SIG-M5 (cell line): ENCODE measurements around the gene NLN.
"Not testable (repeated sequence)": the region's sequence is repeated elsewhere in the genome, so short reads cannot be mapped to it uniquely, and the experiment has no call there.

Experiments
- DNase-seq: peaks from one replicate; lab custom pipeline; 2025; lab: John Stamatoyannopoulos, UW

The NLN gene

DNA sequence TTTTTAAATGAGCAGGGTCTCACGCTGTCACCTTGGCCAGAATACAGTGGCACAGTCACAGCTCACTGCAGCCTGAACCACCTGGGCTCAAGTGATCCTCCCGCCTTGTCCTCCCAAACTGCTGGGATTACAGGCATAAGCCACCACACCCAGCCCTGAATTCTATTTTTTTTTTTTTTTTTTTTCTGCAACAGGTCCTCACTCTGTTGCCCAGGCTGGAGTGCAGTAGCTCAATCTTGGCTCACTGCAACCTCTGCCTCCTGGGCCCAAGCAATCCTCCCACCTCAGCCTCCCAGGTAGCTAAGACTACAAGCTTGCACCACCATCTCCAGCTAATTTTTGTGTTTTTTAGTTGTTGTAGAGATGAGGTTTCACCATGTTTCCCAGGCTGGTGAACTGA lies 51.0 kb downstream of the NLN start:
- DNase-seq: not testable (repeated sequence)

DNA sequence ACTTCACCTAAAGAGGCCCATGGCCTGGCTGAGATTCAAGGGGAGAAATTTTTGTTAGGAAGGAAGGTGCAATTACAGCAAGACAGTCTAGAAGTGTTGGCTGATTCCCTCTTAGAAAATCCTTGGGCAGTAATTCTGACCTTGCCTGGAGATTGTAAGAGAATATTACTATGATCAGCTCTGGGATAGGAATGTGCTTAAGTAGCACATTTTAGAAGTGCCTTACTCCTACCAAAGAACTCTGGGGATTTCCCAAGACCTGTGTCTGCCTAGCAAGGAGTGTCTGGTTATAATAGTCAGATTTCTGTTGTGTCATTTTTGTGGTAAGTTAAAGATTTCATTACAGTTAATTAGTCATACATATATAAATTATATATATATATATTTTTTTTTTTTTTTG lies 52.3 kb downstream of the NLN start:
- DNase-seq: no peak

- no peak for DNase-seq
Measured at GRCh38 chr5:65775476-65775875, 53.5 kb downstream of the NLN start.

DNA sequence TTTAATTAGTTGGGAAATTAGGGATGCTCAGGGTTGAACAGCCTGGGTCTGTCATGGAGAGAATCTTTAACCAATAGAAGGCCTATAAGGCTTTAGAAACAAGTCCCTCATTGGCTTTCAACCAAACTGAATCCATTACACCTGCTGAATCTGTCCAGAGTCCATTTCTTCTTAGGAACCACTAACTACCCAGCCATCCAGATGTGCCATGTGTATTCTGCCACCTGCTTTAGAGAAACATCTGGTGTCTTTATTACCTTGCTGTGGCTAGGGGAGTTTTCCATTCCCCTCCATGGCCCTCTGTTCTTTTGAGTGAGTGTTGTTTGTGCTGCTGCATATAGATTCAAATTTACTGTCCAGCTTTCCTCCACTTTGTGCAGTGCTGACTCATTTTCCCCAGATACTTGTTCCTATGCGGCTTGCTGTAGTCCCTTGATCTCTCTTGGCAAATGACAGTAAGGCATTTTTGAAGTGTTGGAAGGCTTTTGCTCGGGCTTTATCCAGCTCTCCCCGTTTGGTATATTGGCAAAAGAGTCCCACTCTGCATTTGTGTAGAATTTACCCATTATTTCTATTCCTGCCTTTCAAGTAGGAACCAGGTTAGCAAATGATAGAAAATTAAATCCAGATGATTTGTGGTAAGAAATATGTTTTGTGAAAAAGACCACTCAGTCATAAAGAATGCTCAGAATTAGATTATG lies 54.6 kb downstream of the NLN start:
- DNase-seq: no peak

- DNase-seq: no peak
Measured at GRCh38 chr5:65778126-65778525, 56.1 kb downstream of the NLN start.

- DNase-seq: no peak
Measured at GRCh38 chr5:65779643-65780042, 57.6 kb downstream of the NLN start.

DNA sequence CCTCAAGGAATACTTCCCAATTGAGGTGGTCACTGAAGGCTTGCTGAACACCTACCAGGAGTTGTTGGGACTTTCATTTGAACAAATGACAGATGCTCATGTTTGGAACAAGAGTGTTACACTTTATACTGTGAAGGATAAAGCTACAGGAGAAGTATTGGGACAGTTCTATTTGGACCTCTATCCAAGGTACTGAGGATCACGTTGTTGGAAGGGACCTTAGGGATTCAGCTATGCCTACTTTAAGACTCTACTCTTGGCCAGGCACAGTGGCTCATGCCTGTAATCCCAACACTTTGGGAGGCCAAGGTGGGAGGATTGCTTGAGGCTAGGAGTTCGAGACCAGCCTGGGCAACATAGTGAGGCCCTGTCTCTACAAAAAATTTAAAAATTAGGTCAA lies 66.3 kb downstream of the NLN start:
- not testable (repeated sequence) for DNase-seq

- DNase-seq: no peak
Measured at GRCh38 chr5:65790371-65791163, 68.6 kb downstream of the NLN start.

DNA sequence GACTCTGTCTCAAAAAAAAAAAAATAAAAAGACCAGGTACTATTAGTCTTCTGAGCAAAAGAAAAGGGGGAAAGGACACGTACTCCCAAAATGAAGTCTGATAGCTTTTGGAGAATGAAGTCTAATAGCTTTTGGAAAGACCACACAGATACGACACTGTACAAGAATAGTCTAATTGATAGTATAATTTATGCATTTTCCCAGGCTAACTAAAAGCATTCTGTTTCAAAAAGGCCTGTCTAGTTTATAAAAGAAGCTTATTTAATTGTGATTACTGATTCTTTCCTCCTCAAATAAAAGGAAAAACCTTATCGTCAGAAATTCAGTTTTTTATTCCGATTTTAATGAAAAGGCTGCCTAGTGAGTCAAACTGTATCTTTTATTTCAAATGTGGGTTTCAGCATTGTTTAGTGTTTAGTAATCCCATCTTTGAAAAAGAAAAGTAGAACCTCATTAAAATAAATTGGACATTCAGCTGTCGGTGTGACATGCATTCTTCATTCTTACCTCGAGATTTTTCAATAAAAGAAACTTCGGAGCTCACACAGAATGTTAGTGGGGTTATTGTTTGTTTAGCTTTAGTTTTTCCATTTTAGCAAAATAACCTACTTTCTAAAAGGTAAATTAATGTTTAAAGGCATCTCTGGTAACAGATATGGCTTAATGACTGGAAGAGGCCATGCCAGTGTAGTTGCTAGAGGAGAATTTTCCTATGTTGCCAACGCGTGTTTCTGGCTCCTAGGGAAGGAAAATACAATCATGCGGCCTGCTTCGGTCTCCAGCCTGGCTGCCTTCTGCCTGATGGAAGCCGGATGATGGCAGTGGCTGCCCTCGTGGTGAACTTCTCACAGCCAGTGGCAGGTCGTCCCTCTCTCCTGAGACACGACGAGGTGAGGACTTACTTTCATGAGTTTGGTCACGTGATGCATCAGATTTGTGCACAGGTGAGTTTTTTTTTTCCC lies 70.0 kb downstream of the NLN start:
- no peak for DNase-seq

DNA sequence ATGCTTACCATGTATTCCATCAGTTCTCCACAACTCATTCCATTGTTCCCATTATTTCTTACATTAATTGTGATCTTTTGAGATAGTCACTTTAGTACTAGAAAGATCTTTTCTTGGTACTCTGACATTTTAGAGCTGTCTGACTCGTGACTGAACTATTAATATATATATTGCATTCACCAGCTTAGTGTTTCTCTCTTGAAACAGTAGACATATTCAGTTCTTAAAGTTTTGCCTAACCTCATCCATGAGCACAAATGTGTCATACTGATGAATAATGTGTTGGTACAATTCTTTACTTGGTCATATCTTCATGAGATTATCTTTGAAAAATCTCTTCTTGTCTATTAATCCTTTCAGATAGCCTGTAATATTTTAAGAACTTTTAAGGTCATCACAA lies 74.3 kb downstream of the NLN start:
- no peak for DNase-seq

- DNase-seq: no peak
Measured at GRCh38 chr5:65796751-65797316, 74.8 kb downstream of the NLN start.

DNA sequence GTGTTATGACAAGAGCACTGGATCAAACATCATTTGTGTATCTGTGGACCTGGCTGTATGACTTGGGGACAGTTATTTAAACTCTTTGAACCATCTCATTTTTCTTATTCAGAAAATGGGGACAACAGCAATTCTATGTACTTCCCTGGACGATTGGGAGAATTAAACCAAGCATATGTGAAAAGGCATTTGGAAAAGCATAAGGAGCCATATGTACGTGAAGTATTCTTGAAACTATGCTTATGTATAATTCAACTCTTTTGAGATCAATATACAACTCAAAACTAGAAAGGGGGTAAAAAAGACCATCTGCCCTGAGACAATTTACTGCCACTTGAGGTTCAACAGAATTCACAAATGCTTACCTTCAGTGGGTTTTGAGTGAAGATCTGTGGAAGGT lies 75.5 kb downstream of the NLN start:
- DNase-seq: no peak

GRCh38 chr5:65799857-65800256 lies 77.9 kb downstream of the NLN start:
- DNase-seq: no peak

DNA sequence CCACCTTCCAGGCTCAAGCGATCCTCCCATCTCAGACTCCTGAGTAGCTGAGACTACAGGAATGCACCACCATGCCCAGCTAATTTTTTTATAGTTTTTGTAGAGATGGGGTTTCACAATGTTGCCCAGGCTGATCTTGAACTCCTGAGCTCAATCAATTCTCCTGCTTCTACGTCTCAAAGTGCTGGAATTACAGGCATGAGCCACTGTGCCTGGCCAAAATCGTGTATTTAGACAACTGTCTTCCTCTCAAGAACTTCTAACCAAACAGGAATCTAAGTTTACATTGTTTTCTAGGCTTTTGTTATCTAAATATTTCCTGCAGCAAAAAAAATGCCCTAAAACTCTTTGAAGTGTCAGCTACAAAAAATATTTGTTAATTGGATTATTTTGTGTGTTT lies 78.8 kb downstream of the NLN start:
- DNase-seq: no peak

DNA sequence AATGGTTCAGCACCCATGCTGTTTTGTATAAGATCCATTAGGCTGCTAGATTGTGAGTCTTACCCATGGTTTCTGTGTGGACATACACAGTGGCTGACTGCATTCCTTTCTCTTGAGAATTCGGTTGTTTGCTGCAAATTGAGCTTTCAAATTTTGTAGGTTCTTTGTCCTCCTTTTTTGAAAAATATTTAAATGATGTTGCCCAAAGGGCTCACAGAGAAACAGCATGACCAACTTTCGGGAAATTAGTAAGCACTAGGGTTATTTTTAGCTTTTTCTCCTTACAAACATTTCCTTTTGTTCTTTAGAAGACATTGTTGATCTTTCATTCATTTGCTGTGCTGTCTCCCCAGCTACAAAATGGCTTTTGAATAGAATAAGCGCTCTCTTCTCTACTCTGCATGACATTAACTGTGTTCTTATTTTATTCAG lies 79.4 kb downstream of the NLN start:
- DNase-seq: no peak

- DNase-seq: no peak
Measured at GRCh38 chr5:65802080-65802479, 80.1 kb downstream of the NLN start.

DNA sequence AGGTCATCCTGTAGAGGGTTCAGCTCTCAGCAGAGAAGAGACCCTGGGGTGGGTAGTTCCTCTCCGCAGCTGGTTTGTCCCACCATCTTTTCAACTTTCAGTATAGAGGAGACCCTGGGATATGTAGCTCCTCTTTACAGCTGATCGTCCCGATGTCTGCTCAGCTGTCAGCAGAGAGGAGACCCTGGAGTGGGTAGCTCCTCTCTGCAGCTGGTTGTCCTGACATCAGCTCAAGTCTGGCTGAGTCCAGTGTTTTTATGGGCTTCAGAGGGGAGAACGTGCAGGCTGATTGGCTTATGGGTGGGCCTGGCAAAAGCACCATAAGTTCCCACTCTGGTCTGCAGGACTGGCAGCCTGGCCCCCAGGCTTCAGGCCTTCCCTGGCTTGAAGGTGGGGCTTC lies 80.8 kb downstream of the NLN start:
- DNase-seq: no peak

GRCh38 chr5:65803699-65804391 lies 81.8 kb downstream of the NLN start:
- peak; percentile 71 for DNase-seq

GRCh38 chr5:65805089-65805488 lies 83.1 kb downstream of the NLN start:
- DNase-seq: no peak

DNA sequence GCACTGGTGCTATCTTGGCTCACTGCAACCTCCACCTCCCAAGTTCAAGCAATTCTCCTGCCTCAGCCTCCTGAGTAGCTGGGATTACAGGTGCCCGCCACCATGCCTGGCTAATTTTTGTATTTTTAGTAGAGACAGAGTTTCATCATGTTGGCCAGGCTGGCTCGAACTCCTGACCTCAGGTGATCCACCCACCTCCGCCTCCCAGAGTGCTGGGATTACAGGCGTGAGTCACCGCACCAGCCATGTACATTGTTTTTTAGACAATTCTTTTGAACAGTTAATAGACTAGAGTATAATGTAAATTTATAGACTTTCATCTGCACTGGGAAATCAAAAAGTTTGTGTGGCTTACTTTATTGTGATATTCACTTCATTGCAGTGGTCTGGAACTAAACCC lies 85.5 kb downstream of the NLN start:
- not testable (repeated sequence) for DNase-seq

DNA sequence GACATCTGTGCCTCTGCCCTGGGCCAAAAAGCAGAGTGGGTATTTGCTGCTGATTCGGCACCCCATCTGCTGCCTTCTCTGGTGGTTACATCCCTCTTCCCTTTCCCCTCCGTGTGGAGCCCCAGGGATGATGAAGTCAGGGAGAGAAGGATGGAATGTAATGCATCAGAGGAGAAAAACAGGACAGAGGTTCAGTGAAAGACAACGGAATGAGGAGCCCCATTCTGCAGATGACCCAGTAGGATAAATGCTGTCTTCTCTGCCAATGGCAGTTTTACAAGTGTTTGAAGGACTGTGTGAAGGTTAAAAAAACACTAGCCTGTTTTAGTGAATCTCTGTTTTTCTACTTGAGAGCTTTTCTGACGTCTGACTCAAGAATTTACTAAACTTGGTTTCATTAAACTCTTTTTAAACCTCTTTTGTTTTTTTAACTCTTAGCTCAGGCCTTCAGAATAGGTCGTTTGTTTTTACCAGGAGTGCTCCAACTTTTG lies 86.3 kb downstream of the NLN start:
- no peak for DNase-seq
